HEK293T (cell line): ENCODE results near the gene BAZ1A.

ENCODE experiments used
- ARNT ChIP-seq: fragments of 450-650 bp; IDR thresholded peaks from 2 replicates; pipeline ENCODE4 v1.6.1; 2017; ENCODE audit warnings: mild to moderate bottlenecking
- ELF4 ChIP-seq: fragments of 450-650 bp; IDR thresholded peaks from 2 replicates; pipeline ENCODE4 v1.6.1; 2017; ENCODE audit warnings: antibody characterized with exemption
- FOXA1 ChIP-seq: fragments of 450-650 bp; IDR thresholded peaks from 2 replicates; pipeline ENCODE4 v1.6.1; 2016; ENCODE audit warnings: mild to moderate bottlenecking
- FOXM1 ChIP-seq: fragments of 450-650 bp; IDR thresholded peaks from 2 replicates; pipeline ENCODE4 v1.6.1; 2017; ENCODE audit warnings: mild to moderate bottlenecking, borderline replicate concordance
- LEF1 ChIP-seq: fragments of 450-650 bp; IDR thresholded peaks from 2 replicates; pipeline ENCODE4 v1.6.1; 2017; ENCODE audit warnings: mild to moderate bottlenecking, borderline replicate concordance
- PKNOX1 ChIP-seq: fragments of 450-650 bp; IDR thresholded peaks from 2 replicates; pipeline ENCODE4 v1.6.1; 2016
- SP1 ChIP-seq: fragments of 450-650 bp; IDR thresholded peaks from 2 replicates; pipeline ENCODE4 v1.6.1; 2017
- SUZ12 ChIP-seq: fragments of 450-650 bp; IDR thresholded peaks from 2 replicates; pipeline ENCODE4 v1.6.1; 2016; ENCODE audit warnings: mild to moderate bottlenecking
- TARDBP ChIP-seq: fragments of 450-650 bp; IDR thresholded peaks from 2 replicates; pipeline ENCODE4 v1.6.1; 2016
- ZNF384 ChIP-seq: fragments of 450-650 bp; IDR thresholded peaks from 2 replicates; pipeline ENCODE4 v1.6.1; 2016

- TF ChIP-seq SUZ12 (no peak), PKNOX1 (no peak), FOXM1 (no peak), ELF4 (no peak), SP1 (no peak), FOXA1 (no peak), LEF1 (no peak), ARNT (no peak), TARDBP (no peak), ZNF384 (no peak)
Observed at GRCh38 chr14:34845869-34846268, 29.3 kb downstream of the BAZ1A start.
